Breast epithelium (tissue), 3 donors: ENCODE measurements around the gene NCKAP5.

Source experiments
- POLR2A ChIP-seq: fragments of 450-650 bp; IDR thresholded peaks from one replicate; pipeline ENCODE4 v1.6.1; 2016; ENCODE audit warnings: antibody characterized with exemption, mild to moderate bottlenecking, moderate library complexity
- TF ChIP-seq, protein P1 (sequence below), 3 donors: fragments of 450-650 bp; IDR thresholded peaks; one replicate each; pipeline ENCODE4 v1.5.1; 2016 to 2017; ENCODE audit warnings: antibody characterized with exemption in 3 of 3, mild to moderate bottlenecking in 3 of 3, moderate library complexity in 3 of 3

DNA sequence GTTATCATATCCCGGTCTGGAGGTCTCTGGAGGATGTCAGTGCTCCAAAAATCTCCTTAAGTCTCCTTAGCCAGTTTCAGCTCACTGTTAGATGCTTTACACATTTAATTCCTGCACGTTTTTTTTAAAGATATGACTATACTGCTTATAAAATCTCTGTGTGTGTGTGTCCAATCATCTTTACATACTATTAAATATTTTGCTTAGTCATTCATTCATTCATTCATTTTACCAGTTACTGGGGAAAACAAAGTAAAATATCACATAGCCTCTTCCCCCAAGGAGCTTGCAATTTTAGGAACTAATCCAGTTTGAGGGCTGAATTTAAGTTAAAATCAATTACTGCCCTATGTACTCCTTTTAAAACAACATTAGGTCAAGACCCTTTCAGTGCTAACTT lies 605.1 kb downstream of the NCKAP5 start:
- TF ChIP-seq POLR2A: no peak
- TF ChIP-seq, protein P1, sequence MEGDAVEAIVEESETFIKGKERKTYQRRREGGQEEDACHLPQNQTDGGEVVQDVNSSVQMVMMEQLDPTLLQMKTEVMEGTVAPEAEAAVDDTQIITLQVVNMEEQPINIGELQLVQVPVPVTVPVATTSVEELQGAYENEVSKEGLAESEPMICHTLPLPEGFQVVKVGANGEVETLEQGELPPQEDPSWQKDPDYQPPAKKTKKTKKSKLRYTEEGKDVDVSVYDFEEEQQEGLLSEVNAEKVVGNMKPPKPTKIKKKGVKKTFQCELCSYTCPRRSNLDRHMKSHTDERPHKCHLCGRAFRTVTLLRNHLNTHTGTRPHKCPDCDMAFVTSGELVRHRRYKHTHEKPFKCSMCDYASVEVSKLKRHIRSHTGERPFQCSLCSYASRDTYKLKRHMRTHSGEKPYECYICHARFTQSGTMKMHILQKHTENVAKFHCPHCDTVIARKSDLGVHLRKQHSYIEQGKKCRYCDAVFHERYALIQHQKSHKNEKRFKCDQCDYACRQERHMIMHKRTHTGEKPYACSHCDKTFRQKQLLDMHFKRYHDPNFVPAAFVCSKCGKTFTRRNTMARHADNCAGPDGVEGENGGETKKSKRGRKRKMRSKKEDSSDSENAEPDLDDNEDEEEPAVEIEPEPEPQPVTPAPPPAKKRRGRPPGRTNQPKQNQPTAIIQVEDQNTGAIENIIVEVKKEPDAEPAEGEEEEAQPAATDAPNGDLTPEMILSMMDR (IDR thresholded peaks at IDR 0.05): no peak
